Fibroblast of skin of abdomen (primary cell): ENCODE measurements around the gene LSM14B. TPM values are rescaled to one million over a fixed set of nuclear protein-coding genes. Genes with fewer than 3 reads are reported as not detected.
"Not testable (repeated sequence)": the region's sequence is repeated elsewhere in the genome, so short reads cannot be mapped to it uniquely, and the experiment has no call there.

Experiments
- DNase-seq: peaks from one replicate; pipeline ENCODE4 v3.0.0-alpha.2; 2013
- polyA plus RNA-seq, 2 experiments: library from polyadenylated mRNA; unstranded; fragments of 120-200 nt; gene quantifications; one replicate each; pipeline ENCODE4 v1.2.1, GENCODE V29; 2013; ENCODE audit not compliant: insufficient read length in 2 of 2

LSM14B gene
- 53.2 TPM for polyA plus RNA-seq (2013, experiment 1 of 2; ENCODE audit: insufficient read length)
- 56.5 TPM for polyA plus RNA-seq (2013, experiment 2 of 2; ENCODE audit: insufficient read length)

- DNase-seq = peak; percentile 98
These were observed at the start of gene LSM14B for GRCh38 chr20:62121776-62122653. LSM14B (plus strand) TSS chr20:62122475; CDS start chr20:62122667, 192 bp downstream.

DNA sequence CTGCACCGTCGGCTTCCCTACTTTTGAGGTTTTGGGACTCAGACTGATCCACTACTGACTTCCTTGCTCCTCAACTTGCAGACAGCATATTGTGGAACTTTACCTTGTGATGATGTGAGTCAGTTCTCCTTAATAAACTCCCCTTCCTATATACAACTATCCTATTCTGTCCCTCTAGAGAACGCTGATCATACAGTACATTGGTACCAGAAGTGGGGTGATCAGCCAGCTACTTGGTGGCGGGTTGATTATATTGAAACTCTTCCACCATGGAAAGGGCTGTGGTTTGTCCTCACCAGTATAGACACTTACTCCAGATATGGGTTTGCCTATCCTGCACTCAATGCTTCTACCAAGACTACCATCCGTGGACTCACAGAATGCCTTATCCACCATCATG, 49.0 kb upstream of the LSM14B start:
- DNase-seq = no peak

DNA sequence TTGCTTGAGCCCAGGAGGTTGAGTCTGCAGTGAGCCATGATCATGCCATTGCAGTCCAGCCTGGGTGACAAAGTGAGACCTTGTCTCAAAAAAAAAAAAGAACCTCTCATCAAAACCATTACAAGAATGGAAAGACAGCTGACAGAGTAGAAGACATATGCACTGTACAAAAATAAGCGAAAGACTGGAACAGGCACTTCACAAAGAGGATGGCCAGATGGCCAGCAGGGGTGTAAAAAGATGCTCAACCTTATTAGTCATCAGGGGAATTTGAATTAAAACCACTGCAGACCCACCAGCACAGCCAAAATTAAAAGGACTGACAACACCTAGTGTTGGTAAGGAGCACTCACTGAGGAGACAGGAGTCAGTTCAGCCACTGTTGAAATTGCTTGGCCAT, 43.1 kb upstream of the LSM14B start:
- no peak for DNase-seq

DNA sequence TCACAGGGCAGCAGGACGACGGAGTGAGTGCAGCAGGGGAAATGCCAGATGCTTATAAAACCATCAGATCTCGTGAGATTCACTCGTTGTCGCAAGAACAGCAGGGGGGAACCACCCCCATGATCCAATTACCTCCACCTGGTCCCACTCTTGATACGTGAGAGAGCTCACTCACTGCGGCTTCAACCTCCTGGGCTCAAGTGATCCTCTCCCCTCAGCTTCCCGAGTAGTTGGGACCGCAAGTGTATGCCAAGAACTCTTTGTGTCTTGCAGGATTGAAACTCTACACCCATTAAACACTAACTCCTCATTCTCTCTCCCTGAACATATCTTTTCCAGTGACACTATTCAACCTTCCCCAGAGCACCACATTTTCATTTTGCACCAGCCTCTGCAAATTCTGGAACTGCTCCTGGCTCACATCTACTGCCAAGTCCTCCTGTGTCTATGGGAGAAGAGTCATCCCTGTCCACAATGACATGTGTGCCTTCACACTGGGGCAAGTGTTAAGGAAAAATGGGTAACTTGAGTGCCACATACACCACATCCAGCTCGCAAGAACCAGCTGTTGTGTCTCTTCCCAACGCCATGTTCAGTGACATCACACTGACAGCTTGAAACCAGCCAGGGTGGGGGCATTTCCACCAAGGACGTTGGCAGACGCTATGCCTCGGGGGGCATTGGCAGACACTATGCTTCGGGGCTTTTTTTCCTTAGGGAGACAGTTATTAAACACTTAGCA, 41.9 kb upstream of the LSM14B start:
- DNase-seq = no peak

DNA sequence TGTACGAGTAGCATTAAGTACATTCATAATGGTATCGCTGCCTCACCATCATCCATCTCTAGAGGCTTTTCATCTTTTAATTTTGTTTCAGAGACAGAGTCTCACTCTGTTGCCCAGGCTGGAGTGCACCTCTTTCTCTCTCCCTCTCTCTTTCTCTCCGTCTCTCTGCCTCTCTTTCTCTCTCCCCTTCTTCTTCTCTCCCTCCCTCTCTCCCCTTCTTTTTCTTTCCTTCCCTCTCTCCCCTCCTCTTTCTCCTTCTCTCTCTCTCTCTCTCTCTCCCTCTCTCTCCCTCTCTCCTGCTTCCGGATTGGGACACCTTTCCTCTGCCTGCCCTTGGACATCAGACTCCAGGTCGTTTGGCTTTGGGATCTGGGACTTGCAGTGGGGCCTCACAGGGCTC, 39.0 kb upstream of the LSM14B start:
- DNase-seq = no peak

- DNase-seq = not testable (repeated sequence)
These were observed 38.1 kb upstream of the LSM14B start for GRCh38 chr20:62084224-62084623.

- no peak for DNase-seq
These were observed 37.1 kb upstream of the LSM14B start for GRCh38 chr20:62085206-62085605.

GRCh38 chr20:62087227-62087626, 35.0 kb upstream of the LSM14B start:
- no peak for DNase-seq

DNA sequence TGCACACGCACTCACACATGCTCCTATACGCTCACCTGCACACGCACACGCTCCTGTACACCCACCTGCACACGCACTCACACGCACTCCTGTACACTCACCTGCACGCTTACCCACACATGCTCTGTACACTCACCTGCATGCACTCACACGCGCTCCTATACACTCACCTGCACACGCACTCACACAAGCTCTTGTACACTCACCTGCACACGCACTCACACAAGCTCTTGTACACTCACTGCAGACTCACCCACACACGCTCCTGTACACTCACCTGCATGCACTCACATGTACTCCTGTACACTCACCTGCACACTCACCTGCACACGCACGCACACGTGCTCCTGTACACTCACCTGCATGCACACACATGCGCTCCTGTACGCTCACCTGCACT, 34.6 kb upstream of the LSM14B start:
- no peak for DNase-seq

- peak; percentile 49 for DNase-seq
These were observed 33.8 kb upstream of the LSM14B start for GRCh38 chr20:62088258-62089127.

DNA sequence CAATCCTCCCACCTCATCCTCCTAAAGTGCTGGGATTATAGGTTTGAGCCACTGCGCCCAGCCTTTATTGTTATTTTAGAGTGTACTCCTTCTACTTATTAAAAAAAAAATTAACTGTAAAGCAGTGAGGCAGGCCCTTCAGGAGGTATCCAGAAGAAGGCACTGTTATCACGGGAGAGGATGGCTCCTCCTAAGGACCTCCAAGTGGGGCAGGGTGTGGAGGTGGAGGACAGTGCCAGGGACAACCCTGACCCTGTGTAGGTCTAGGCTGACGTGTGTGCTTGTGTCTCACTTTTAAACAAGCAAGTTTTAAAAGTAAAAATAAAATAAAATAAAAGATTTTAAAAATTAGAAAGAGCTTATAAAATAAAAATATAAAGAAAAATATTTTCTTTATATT, 32.9 kb upstream of the LSM14B start:
- DNase-seq = no peak

- no peak for DNase-seq
These were observed 25.6 kb upstream of the LSM14B start for GRCh38 chr20:62096421-62097380.

GRCh38 chr20:62097881-62098407, 24.3 kb upstream of the LSM14B start:
- DNase-seq = no peak

DNA sequence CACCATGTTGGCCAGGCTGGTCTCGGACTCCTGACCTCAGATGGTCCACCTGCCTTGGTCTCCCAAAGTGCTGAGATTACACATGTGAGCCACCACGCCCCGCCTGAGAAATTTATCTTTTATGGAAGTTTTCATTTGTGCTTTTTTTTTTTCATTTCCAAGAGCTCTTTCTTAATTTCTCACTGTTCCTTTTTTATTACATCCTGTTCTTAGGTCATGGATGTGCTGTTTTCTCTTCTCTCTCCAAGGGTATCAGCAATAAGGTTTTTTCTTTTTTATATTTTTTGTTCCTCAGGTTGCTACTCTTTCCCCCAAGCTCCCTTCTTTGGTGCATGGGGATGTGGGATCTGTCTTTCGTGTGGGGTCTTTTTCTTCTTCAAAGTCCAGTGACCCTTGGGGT, 21.2 kb upstream of the LSM14B start:
- no peak for DNase-seq

DNA sequence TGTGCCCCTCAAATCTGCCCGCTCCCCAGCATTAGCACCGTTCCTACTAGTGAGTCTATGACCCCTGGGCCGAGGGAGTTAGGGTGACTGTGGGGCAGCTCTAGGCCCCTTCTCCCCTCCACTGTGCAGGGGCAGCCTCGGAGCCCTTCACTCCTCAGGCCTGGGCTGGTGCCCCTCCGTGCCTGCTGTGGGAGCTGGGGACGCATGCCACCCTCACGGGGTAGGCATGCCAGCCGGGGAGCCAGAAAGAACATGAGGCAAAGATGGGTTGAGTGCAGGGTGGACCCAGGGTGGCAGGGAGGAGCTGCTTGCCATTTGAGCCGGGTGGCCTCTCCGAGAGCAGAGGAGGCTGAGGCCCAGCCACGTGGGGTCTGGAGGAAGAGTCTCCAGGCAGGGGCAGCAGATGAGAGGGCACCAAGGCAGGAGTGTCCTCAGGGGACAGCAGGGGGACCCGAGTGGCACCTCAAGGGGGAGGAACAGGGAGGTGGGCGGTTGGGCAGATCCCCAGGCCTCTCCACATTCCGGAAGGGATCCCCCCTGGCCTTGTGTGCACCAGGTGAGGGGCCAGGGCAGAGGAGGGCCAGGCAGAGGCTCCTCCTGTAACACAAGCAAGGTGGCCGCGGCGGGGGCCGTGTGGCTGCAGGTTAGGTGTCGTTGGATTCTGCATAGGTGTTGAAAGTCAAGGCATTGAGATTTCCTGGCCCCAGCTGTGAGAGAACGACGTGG, 18.6 kb upstream of the LSM14B start:
- DNase-seq = no peak

DNA sequence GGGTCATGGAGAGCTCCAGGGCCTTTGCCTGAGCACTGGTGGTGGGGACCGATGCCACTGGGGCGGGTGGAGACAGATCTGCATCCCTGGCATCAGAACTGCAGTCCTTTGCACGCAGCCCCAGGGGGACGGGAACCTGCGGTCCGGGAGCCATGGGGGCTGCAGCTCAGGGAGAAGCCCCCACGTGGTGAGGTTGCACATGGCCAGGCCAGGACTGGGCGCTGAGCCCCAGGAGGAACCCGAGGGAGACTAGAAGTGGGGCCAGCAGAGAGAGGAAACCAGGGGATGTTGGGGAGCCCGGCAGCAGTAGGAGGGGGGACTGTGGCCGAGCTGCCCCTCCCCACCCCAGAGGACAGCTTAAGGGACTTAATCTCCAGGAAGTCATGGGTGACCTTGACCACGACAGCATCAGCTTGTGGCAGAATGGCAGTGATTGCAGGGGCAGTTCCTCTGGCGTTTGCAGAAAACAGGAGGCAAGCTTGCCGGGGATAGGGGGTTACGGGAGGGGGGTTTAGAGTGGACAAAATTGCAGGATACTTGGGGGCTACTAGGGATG, 18.0 kb upstream of the LSM14B start:
- DNase-seq = no peak

- DNase-seq = no peak
These were observed 17.4 kb upstream of the LSM14B start for GRCh38 chr20:62104791-62105345.

DNA sequence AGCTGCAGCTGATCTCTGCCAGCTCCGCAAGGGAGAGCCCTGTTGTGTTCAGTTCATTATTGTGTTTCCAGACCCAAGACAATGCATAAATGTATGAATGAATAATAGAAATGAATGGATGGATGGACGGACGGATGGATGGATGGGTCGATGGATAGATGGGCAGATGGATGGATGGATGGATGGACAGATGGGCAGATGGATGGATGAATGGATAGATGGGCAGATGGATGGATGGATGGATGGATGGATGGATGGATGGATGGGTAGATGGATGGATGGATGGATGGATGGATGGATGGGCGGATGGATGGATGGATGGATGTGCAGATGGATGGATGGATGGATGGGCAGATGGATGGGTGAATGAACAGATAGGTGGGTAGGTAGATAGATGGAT, 16.7 kb upstream of the LSM14B start:
- no peak for DNase-seq

GRCh38 chr20:62111148-62111547, 11.1 kb upstream of the LSM14B start:
- no peak for DNase-seq

- DNase-seq = no peak
These were observed 9.9 kb upstream of the LSM14B start for GRCh38 chr20:62112368-62112767.
